ENCODE measurements around the gene SDCBP2.

Gene SDCBP2

DNA sequence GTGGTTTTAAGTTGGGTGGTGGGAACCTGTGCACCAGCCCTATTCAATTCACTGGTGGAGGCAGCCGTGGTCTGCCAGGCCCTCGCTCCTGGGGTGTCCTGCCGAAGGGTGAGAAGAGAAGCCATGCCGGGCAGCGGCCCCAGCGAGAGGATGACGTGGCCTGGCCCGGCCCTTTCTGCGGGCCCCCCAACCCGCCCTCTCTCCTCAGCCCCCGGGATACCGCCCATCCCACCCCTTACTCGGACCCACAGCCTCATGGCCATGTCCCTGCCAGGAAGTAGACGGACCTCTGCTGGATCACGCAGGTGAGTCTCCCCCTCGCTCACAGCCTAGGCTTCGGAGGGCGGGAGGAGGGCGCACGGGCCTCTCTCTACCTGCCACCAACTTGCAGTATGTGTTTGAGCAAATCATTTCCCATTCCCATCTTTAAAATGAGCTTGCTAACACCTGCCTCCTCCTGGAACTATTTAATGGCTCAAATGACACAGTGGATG lies 32.8 kb downstream of the SDCBP2 start:
- Mint-ChIP-seq H3K27me3 (ENCODE audit: low read depth) (peaks cover 3% of the 10 kb centered on the region), H3K36me3 (ENCODE audit: low read depth) (no peaks in the 10 kb centered on the region), H3K9me3 (no peaks in the 10 kb centered on the region), H3K27ac (no peak overlapping the region), H3K4me1 (peaks cover 10% of the 10 kb centered on the region), H3K4me3 (no peak overlapping the region)
- TF ChIP-seq CTCF (IDR thresholded peaks at IDR 0.05; ENCODE audit: unreplicated experiment in 3 of 3): no peak

DNA sequence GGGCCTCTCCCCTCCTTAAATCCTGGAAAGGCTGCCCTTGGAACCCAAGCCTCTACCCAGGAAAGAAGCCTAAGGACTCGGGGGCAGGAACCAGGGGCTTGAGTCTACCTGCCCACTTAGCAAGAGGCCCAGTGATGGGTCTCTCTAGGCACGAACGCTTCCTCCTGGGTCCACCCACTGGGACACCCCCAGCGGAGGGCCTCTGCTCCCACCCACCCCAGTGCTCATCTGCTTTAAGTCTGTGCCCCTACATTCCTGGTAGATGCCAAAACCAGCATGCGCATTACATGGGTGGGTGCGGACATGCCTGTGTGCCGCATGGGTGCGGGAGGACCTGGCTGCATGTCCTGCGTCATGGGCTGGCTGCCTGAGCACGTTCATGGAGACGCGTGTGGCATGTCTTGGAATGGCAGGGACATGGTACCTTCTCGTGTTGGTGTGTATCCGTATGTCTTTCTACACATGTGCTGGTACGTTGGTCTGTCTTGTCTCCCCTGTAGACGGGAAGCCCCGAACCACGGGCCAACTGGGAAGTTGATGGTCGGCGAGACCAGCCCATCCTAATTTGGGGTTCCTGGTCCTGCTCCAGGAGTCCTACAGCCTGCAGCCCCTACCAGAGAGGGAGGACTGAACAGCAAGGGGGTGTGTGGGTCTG lies 33.5 kb downstream of the SDCBP2 start:
- H3K4me3 Mint-ChIP-seq: no peak overlapping the region
- H3K4me1 Mint-ChIP-seq: peaks cover 11% of the 10 kb centered on the region
- H3K36me3 Mint-ChIP-seq (ENCODE audit: low read depth): no peaks in the 10 kb centered on the region
- peaks cover 3% of the 10 kb centered on the region for H3K27me3 Mint-ChIP-seq (ENCODE audit: low read depth)
- no peak overlapping the region for H3K27ac Mint-ChIP-seq
- no peaks in the 10 kb centered on the region for H3K9me3 Mint-ChIP-seq
- TF ChIP-seq CTCF (IDR thresholded peaks at IDR 0.05; ENCODE audit: unreplicated experiment in 3 of 3): no peak

DNA sequence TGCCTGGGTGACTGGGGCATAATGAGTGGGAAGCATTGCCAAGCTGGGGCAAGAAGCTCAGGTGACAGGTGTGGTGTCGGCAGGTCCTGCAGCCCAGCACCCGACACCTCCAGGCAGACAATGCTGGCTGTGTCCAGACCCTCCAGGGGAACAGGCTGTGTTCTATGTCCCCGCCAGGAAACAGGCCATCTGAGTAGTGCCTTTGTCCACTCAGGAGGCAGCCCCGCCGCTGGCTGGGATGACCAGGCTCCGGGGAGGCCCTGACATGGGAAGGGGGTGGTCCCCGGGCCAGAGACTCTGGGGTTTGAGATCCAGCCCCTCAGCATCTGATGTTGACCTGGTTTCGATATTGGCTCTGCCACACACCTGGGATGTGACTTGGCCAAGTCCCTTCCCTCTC lies 34.4 kb downstream of the SDCBP2 start:
- peaks cover 3% of the 10 kb centered on the region for H3K27me3 Mint-ChIP-seq (ENCODE audit: low read depth)
- no peaks in the 10 kb centered on the region for H3K9me3 Mint-ChIP-seq
- H3K36me3 Mint-ChIP-seq (ENCODE audit: low read depth): no peaks in the 10 kb centered on the region
- H3K27ac Mint-ChIP-seq: no peak overlapping the region
- TF ChIP-seq CTCF (IDR thresholded peaks at IDR 0.05; ENCODE audit: unreplicated experiment in 3 of 3): no peak
- H3K4me1 Mint-ChIP-seq: peaks cover 11% of the 10 kb centered on the region
- no peak overlapping the region for H3K4me3 Mint-ChIP-seq

DNA sequence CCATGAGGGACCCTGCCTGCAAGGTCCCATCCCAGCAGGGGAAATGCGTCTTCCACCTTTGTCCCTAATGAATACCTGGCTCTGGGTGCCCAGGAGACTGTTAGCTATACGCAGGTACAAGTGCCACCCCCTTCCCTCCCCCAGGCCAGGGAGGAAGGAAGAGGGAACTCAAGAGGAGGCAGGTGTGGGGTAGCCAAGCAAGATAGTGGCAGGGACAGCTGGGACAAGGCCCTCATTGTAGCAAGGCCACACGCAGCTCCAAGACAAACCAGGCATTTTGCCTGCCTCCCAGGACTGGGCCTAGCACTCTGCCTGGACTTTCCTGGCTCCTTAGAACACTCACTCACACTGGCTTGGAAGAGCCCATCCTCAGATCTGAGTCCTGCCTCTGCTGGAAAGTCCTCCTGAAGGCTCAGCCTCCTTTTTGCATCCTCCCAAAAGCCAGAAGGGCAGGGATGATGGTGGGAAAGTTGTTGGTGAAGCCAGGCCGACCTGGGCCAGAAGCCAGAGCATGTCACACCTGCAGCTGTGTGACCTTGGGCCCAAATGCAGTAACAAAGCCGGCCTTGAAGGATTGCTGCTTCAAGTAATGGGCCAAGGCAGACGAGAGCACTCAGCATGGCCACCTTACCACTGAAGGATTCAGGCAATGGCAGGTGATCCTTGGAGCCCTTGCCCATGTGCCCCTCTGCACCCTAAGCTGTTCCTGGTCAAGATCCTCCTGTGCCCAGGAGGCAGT lies 35.1 kb downstream of the SDCBP2 start:
- H3K36me3 Mint-ChIP-seq (ENCODE audit: low read depth): no peaks in the 10 kb centered on the region
- H3K4me3 Mint-ChIP-seq: no peak overlapping the region
- H3K27me3 Mint-ChIP-seq (ENCODE audit: low read depth): peaks cover 3% of the 10 kb centered on the region
- H3K27ac Mint-ChIP-seq: no peak overlapping the region
- H3K4me1 Mint-ChIP-seq: peaks cover 11% of the 10 kb centered on the region
- no peak for TF ChIP-seq CTCF (IDR thresholded peaks at IDR 0.05; ENCODE audit: unreplicated experiment in 3 of 3)
- no peaks in the 10 kb centered on the region for H3K9me3 Mint-ChIP-seq

DNA sequence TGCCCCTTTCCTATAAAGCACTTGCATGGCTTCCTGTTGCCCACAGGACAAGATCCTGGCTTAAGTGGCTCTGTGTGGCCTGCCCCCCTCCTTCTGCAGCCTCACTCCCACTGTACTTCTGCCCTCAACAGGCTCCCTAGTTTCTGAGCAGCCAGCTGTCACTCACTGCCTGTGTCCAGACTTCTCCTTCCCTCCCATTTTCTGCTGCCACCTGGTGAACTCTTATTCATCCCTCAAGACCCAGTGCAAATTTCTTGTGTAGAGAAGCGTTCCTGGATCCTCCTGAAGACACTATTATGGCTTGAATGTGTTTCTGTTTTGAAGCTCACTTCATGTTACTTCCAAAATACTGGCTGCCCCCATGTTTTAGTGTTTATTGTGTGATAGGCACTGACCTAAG lies 36.3 kb downstream of the SDCBP2 start:
- no peaks in the 10 kb centered on the region for H3K36me3 Mint-ChIP-seq (ENCODE audit: low read depth)
- H3K9me3 Mint-ChIP-seq: no peaks in the 10 kb centered on the region
- TF ChIP-seq CTCF (IDR thresholded peaks at IDR 0.05; ENCODE audit: unreplicated experiment in 3 of 3): no peak
- H3K4me3 Mint-ChIP-seq: no peak overlapping the region
- H3K27ac Mint-ChIP-seq: no peak overlapping the region
- H3K27me3 Mint-ChIP-seq (ENCODE audit: low read depth): peaks cover under 1% of the 10 kb centered on the region
- peaks cover 11% of the 10 kb centered on the region for H3K4me1 Mint-ChIP-seq
